Activated naive CD8-positive, alpha-beta T cell treated with anti-CD3 and anti-CD28 coated beads for 36 hours (primary cell): ENCODE results near the gene CMTM1. TPM values are rescaled to one million over a fixed set of nuclear protein-coding genes. Genes with fewer than 3 reads are reported as not detected.

ENCODE experiments used
- DNase-seq: peaks from one replicate; pipeline ENCODE4 v3.0.0; 2021
- H3K27ac Mint-ChIP-seq: one replicate; pipeline ENCODE4 v1.8.0; 2022; ENCODE audit warnings: mild to moderate bottlenecking, moderate library complexity, mixed read lengths
- H3K27me3 Mint-ChIP-seq: one replicate; pipeline ENCODE4 v1.8.0; 2022; ENCODE audit warnings: mild to moderate bottlenecking, mixed read lengths
- H3K36me3 Mint-ChIP-seq: one replicate; pipeline ENCODE4 v1.8.0; 2021; ENCODE audit warnings: mild to moderate bottlenecking, mixed read lengths
- H3K4me1 Mint-ChIP-seq: one replicate; pipeline ENCODE4 v1.8.0; 2021; ENCODE audit warnings: mixed read lengths
- H3K4me3 Mint-ChIP-seq: one replicate; pipeline ENCODE4 v1.8.0; 2022; ENCODE audit warnings: mild to moderate bottlenecking, moderate library complexity, mixed read lengths
- H3K9me3 Mint-ChIP-seq: one replicate; pipeline ENCODE4 v1.8.0; 2022; ENCODE audit warnings: mixed read lengths
- total RNA-seq, 2 experiments: library from RNA; stranded (reverse); gene quantifications; one replicate each; pipeline ENCODE4 v1.2.3, GENCODE V29; 2021

Gene CMTM1
- 1 to 10 TPM; 2.8 to 5.9 TPM for total RNA-seq

- Mint-ChIP-seq H3K4me1 (peaks cover 33% of the 10 kb centered on the region), H3K4me3 (no peak within 1 kb of the TSS), H3K9me3 (no peaks in the 10 kb centered on the region), H3K27me3 (no peaks in the 10 kb centered on the region), H3K36me3 (peaks cover 35% of the 10 kb centered on the region), H3K27ac (no peak within 1 kb of the TSS)
- no peak for DNase-seq
These were observed at the start of gene CMTM1 for GRCh38 chr16:66566051-66566901. TSS of gene CMTM1 (plus strand) at chr16:66566439. CDS start at chr16:66566514, 75 bp downstream.

- Mint-ChIP-seq H3K4me3 (peak overlapping the region; percentile 72), H3K9me3 (no peaks in the 10 kb centered on the region), H3K27ac (peak overlapping the region; percentile 93)
These were observed 49.8 kb upstream of the CMTM1 start for GRCh38 chr16:66516509-66516807.

GRCh38 chr16:66516808-66517585 is 49.2 kb upstream of the CMTM1 start:
- H3K4me3 Mint-ChIP-seq = peak overlapping the region; percentile 72
- H3K9me3 Mint-ChIP-seq = no peaks in the 10 kb centered on the region
- H3K36me3 Mint-ChIP-seq = no peaks in the 10 kb centered on the region
- no peaks in the 10 kb centered on the region for H3K27me3 Mint-ChIP-seq
- peak overlapping the region; percentile 93 for H3K27ac Mint-ChIP-seq
- peak; percentile 80 for DNase-seq
- peaks cover 57% of the 10 kb centered on the region for H3K4me1 Mint-ChIP-seq

More at GRCh38 chr16:66516509-66516807, 49.8 kb upstream of the CMTM1 start:
- no peak for DNase-seq
- H3K4me1 Mint-ChIP-seq = peaks cover 51% of the 10 kb centered on the region
- H3K36me3 Mint-ChIP-seq = no peaks in the 10 kb centered on the region
- H3K27me3 Mint-ChIP-seq = no peaks in the 10 kb centered on the region

GRCh38 chr16:66517586-66518263 is 48.5 kb upstream of the CMTM1 start:
- H3K27me3 Mint-ChIP-seq = no peaks in the 10 kb centered on the region
- no peak for DNase-seq

GRCh38 chr16:66519482-66520373 is 46.5 kb upstream of the CMTM1 start:
- Mint-ChIP-seq H3K27me3 (no peaks in the 10 kb centered on the region), H3K36me3 (peaks cover 5% of the 10 kb centered on the region), H3K9me3 (no peaks in the 10 kb centered on the region), H3K4me3 (no peak overlapping the region), H3K27ac (no peak overlapping the region), H3K4me1 (peaks cover 82% of the 10 kb centered on the region)
- no peak for DNase-seq

More at GRCh38 chr16:66517586-66518263, 48.5 kb upstream of the CMTM1 start:
- no peaks in the 10 kb centered on the region for H3K9me3 Mint-ChIP-seq
- H3K4me3 Mint-ChIP-seq = peak overlapping the region; percentile 72
- H3K36me3 Mint-ChIP-seq = peaks cover 2% of the 10 kb centered on the region
- H3K27ac Mint-ChIP-seq = peak overlapping the region; percentile 93
- H3K4me1 Mint-ChIP-seq = peaks cover 64% of the 10 kb centered on the region

GRCh38 chr16:66520406-66521170 is 45.7 kb upstream of the CMTM1 start:
- Mint-ChIP-seq H3K4me3 (peak overlapping the region; percentile 36), H3K36me3 (peaks cover 5% of the 10 kb centered on the region), H3K27ac (peak overlapping the region; percentile 38), H3K27me3 (no peaks in the 10 kb centered on the region), H3K4me1 (peaks cover 85% of the 10 kb centered on the region), H3K9me3 (no peaks in the 10 kb centered on the region)
- DNase-seq = no peak

GRCh38 chr16:66521252-66521713 is 45.0 kb upstream of the CMTM1 start:
- Mint-ChIP-seq H3K36me3 (peaks cover 7% of the 10 kb centered on the region), H3K9me3 (no peaks in the 10 kb centered on the region), H3K27ac (peak overlapping the region; percentile 94), H3K27me3 (no peaks in the 10 kb centered on the region), H3K4me1 (peaks cover 78% of the 10 kb centered on the region), H3K4me3 (peak overlapping the region; percentile 59)
- no peak for DNase-seq

GRCh38 chr16:66521951-66522771 is 44.1 kb upstream of the CMTM1 start:
- peak overlapping the region; percentile 59 for H3K4me3 Mint-ChIP-seq
- H3K27me3 Mint-ChIP-seq = no peaks in the 10 kb centered on the region
- peak overlapping the region; percentile 94 for H3K27ac Mint-ChIP-seq
- H3K4me1 Mint-ChIP-seq = peaks cover 72% of the 10 kb centered on the region
- H3K9me3 Mint-ChIP-seq = no peaks in the 10 kb centered on the region
- peak; percentile 93 for DNase-seq
- H3K36me3 Mint-ChIP-seq = peaks cover 7% of the 10 kb centered on the region

GRCh38 chr16:66522816-66523590 is 43.2 kb upstream of the CMTM1 start:
- DNase-seq = no peak

GRCh38 chr16:66523861-66524354 is 42.3 kb upstream of the CMTM1 start:
- H3K27me3 Mint-ChIP-seq = no peaks in the 10 kb centered on the region
- peaks cover 7% of the 10 kb centered on the region for H3K36me3 Mint-ChIP-seq
- H3K4me3 Mint-ChIP-seq = peak overlapping the region; percentile 67
- no peak for DNase-seq
- peaks cover 64% of the 10 kb centered on the region for H3K4me1 Mint-ChIP-seq
- H3K27ac Mint-ChIP-seq = peak overlapping the region; percentile 94
- no peaks in the 10 kb centered on the region for H3K9me3 Mint-ChIP-seq

More at GRCh38 chr16:66522816-66523590, 43.2 kb upstream of the CMTM1 start:
- Mint-ChIP-seq H3K4me1 (peaks cover 65% of the 10 kb centered on the region), H3K9me3 (no peaks in the 10 kb centered on the region), H3K4me3 (no peak overlapping the region), H3K27me3 (no peaks in the 10 kb centered on the region), H3K36me3 (peaks cover 7% of the 10 kb centered on the region), H3K27ac (peak overlapping the region; percentile 94)

- Mint-ChIP-seq H3K4me3 (peak overlapping the region; percentile 12), H3K27me3 (no peaks in the 10 kb centered on the region), H3K4me1 (peaks cover 61% of the 10 kb centered on the region), H3K27ac (peak overlapping the region; percentile 39), H3K9me3 (no peaks in the 10 kb centered on the region), H3K36me3 (peaks cover 7% of the 10 kb centered on the region)
- peak; percentile 25 for DNase-seq
These were observed 41.6 kb upstream of the CMTM1 start for GRCh38 chr16:66524601-66525164.
